Measurements from ENCODE around the gene ORC1. TPM values are rescaled to one million over a fixed set of nuclear protein-coding genes. Genes with fewer than 3 reads are reported as not detected.

Gene ORC1
- total and polyA plus RNA-seq, 2 of the 8 experiments (the other 6 are each of a cell fraction or from before 2014, with no cell fraction given): 36.9 to 49.0 TPM

GRCh38 chr1:52343979-52344378, 60.2 kb downstream of the ORC1 start:
- Histone ChIP-seq H4K91ac (replicated peaks; ENCODE audit: insufficient read length, low read length) (no peak overlapping the region), H3K14ac (ENCODE audit: insufficient read length) (no peak overlapping the region), H3K27ac (ENCODE audit: low read depth, low read length) (no peak overlapping the region), H4K5ac (ENCODE audit: insufficient read length, low read depth, low read length) (no peak overlapping the region), H3K23ac (ENCODE audit: insufficient read length) (no peak overlapping the region), H3K4me2 (ENCODE audit: insufficient read depth in 1 of 2, low read depth in 2 of 2, low read length in 2 of 2) (no peak overlapping the region), H3K9me3 (ENCODE audit: insufficient read depth in 2 of 2, low read depth in 1 of 2, low read length in 1 of 2) (no peaks in the 10 kb centered on the region), H3K79me2 (ENCODE audit: control insufficient read depth in 1 of 2, insufficient read depth in 2 of 2, low read length in 2 of 2) (no peaks in the 10 kb centered on the region), H3K4me1 (replicated peaks in 1 of 4; ENCODE audit: control insufficient read depth in 3 of 4, insufficient read depth in 4 of 4, low read length in 3 of 4) (no peaks in the 10 kb centered on the region), H3K79me1 (ENCODE audit: low read depth, low read length) (no peaks in the 10 kb centered on the region), H3K4me3 (ENCODE audit: extremely low read depth in 1 of 4, insufficient read depth in 2 of 4, low read depth in 3 of 4, low read length in 4 of 4) (no peak overlapping the region), H3K4ac (replicated peaks; ENCODE audit: insufficient read length, low read depth, low read length) (no peak overlapping the region), H3K23me2 (ENCODE audit: low read depth, low read length) (no peaks in the 10 kb centered on the region), H2AK5ac (ENCODE audit: low read depth, low read length) (no peak overlapping the region), H3K27me3 (replicated peaks in 1 of 4; ENCODE audit: control insufficient read depth in 3 of 4, extremely low read depth in 1 of 4, insufficient read depth in 3 of 4, low read length in 3 of 4) (no peaks in the 10 kb centered on the region), H4K20me1 (replicated peaks in 1 of 2; ENCODE audit: control insufficient read depth in 1 of 2, insufficient read depth in 2 of 2, low read length in 2 of 2) (no peaks in the 10 kb centered on the region), H2AFZ (ENCODE audit: low read length) (no peak overlapping the region), H2BK12ac (ENCODE audit: low read depth, low read length) (no peak overlapping the region), H2BK5ac (ENCODE audit: low read depth, low read length) (no peak overlapping the region), H4K8ac (ENCODE audit: extremely low read depth, insufficient read depth, low read length) (no peak overlapping the region), H3K56ac (replicated peaks; ENCODE audit: insufficient read length, low read depth, low read length) (no peak overlapping the region), H3K18ac (ENCODE audit: extremely low read depth, low read length) (no peak overlapping the region), H2BK120ac (replicated peaks; ENCODE audit: low read depth, low read length) (no peak overlapping the region), H3K36me3 (ENCODE audit: control insufficient read depth in 2 of 4, insufficient read depth in 4 of 4, low read length in 3 of 4) (peaks cover 0 to 2% (median 0%) of the 10 kb centered on the region in 4 experiments; a peak in 1 of 8 replicates), H3K9ac (replicated peaks in 1 of 4; ENCODE audit: extremely low read depth in 1 of 4, low read depth in 3 of 4, low read length in 3 of 4) (no peak overlapping the region), H2BK20ac (ENCODE audit: low read length) (no peak overlapping the region), H2BK15ac (ENCODE audit: low read length) (no peak overlapping the region)
- POLR2A ChIA-PET (ENCODE audit: partially characterized antibody): interaction anchor here (0.7 to 1.4 kb wide), 2 partner anchors 9 to 59 kb away, joined by 3 to 4 read pairs; no protein-coding TSS in a partner anchor
- CTCF ChIA-PET (ENCODE audit: partially characterized antibody): interaction anchor here (0.6 to 1.6 kb wide), 3 partner anchors 47 to 247 kb away, joined by 3 to 6 read pairs (median 4); no protein-coding TSS in a partner anchor
- FAIRE-seq: no peak
- DNase-seq (ENCODE audit: low read depth in 1 of 2, low spot score in 2 of 2): no peak
- WGBS, 2 experiments (ENCODE audit: extremely low coverage in 1 of 2, insufficient coverage in 1 of 2, insufficient read length in 1 of 2, insufficient replicate concordance in 2 of 2, low coverage in 1 of 2, low lambda C conversion rate in 2 of 2, missing lambda C conversion rate in 1 of 2): 92% methylated on average over 3 of the region's 3 CpGs; no CpG with 5 or more reads in 1 of the 2 experiments
- TF ChIP-seq EP300 (IDR thresholded peaks at IDR 0.05; ENCODE audit: borderline replicate concordance in 1 of 2, low read depth in 2 of 2, low read length in 2 of 2): no peak
